ENCODE measurements around the gene UQCRQ.

- TF ChIP-seq CTCF (IDR thresholded peaks at IDR 0.05 in 4 of 5, conservative IDR thresholded peaks at IDR 0.05 in 1 of 5), result no peak
- no peak for TF ChIP-seq POLR2A (IDR thresholded peaks at IDR 0.05)
These were observed 35.3 kb downstream of the UQCRQ start for GRCh38 chr5:132901730-132902129.
